NOMO-1 treated with DMSO at 0.1 percent for 48 hours (cell line): ENCODE data around the gene IDH3G.
"Not testable (repeated sequence)": the region's sequence is repeated elsewhere in the genome, so short reads cannot be mapped to it uniquely, and the experiment has no call there.

ENCODE experiments used
- DNase-seq: peaks from one replicate; lab custom pipeline; 2025; ENCODE audit not compliant: unreplicated experiment; lab: John Stamatoyannopoulos, UW

Gene IDH3G

DNA sequence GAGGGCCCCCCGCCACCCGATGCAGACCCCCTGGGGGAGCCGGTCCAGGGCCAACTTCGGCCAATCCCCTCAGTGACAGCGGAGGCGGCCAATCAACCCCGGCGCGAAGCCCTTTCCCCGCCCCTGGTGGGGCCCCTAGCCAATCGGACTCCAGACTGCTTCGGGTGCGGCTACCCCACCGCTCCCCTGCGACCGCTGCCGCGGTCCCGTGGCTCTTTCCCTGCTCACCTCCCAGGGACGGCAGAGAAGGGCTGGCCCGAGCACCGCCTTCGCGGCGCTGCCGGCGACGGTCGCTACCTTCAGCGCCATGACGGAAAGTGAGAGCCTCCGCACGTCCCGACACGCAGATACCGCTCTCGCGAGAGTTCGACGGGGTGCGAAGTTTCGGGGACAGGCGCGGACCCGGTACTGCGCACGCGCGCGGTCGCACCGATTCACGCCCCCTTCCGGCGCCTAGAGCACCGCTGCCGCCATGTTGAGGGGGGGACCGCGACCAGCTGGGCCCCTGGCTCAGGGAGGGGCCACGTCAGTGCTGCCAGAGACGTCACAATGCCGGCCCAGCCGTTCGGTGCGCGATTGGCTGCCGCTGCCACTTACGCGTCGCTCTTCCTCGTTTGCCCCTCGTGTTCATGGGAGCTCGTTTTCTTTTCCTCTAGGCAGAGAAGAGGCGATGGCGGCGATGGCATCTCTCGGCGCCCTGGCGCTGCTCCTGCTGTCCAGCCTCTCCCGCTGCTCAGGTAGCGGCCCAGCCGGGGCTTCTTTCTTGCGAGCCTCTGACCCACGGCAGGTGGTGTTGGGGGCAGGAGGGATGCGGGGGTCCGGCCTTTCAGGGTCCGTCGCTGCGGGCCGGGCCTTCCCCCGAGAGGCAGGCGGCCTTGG lies at the start of gene IDH3G, which contains the start of gene SSR4:
IDH3G (minus strand) TSS at position 358 of the 879 bp plus-strand sequence; CDS start at position 309, 49 bp downstream.
SSR4 (plus strand) TSS at position 651 of the 879 bp plus-strand sequence; CDS start at position 671, 20 bp downstream.
- DNase-seq = peak; percentile 92

DNA sequence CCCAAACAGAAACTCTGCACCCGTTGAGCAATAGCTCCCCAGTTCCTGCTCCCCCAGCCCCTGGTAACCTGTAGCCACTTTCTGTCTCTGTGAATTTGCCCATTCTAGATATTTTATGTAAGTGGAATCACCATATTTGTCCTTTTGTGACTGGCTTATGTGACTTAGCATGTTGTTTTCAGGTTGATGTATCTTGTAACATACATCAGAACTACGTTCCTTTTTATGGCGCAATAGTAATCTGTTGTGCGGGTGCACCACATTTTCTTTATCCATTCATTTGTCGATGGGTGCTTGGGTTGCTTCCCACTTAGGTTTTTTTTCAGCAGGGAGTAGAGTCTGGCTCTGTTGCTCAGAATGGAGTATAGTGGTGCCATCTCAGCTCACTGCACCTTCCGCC lies 42.7 kb upstream of the IDH3G start:
- no peak for DNase-seq

DNA sequence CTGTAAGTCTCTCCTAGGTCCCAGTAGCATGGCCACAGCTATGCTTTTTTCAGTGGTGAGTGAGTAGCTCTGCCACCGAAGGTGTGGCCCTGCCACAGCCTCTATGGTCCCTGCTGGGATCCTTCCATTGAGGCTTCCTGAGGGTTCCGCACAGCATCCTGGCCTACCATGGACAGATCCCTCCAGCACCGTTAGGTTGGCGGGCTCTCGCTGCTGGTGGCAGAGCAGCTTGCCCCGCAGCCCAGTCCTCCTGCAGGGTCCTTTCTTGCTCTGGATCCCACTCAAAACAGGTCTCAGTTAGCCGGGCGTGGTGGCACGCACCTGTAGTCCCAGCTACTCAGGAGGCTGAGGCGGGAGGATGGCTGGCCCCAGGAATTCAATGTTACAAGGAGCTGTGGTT lies 38.6 kb upstream of the IDH3G start:
- no peak for DNase-seq

DNA sequence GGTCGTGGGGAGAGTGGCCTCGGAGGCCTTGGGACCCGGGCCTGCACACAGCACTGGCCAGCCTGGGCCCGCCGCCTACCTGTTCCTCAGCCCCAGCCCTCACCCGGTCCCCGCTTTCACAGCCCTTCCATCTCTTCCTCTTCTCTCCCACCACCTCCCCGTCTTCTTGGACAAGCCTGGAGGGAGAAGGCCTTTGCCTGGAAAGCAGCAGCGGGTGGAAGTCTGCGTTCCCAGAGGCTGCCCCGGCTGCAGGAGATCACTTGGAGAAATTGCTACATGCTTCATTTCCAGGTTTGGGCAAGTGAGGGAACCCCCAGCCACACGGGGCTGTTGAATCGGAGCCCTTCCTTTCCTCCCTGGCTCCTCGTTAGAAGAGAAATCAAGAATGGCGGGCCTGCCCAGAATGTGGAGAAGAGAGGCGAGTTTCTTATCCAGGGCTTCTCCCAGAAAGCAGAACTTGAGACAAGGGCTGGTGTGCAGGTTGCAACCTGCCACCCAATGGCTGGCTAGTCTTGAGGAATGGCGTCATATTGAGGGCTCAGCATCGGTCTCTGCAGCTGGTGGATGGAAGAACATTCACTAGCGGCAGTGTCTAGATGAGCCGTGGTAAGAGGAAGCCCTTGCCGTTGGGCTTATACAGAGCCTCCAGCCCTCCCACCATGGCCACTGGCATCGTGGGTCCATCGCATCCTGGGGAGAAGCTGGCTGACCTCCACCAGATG lies 37.4 kb upstream of the IDH3G start:
- peak; percentile 16 for DNase-seq

DNA sequence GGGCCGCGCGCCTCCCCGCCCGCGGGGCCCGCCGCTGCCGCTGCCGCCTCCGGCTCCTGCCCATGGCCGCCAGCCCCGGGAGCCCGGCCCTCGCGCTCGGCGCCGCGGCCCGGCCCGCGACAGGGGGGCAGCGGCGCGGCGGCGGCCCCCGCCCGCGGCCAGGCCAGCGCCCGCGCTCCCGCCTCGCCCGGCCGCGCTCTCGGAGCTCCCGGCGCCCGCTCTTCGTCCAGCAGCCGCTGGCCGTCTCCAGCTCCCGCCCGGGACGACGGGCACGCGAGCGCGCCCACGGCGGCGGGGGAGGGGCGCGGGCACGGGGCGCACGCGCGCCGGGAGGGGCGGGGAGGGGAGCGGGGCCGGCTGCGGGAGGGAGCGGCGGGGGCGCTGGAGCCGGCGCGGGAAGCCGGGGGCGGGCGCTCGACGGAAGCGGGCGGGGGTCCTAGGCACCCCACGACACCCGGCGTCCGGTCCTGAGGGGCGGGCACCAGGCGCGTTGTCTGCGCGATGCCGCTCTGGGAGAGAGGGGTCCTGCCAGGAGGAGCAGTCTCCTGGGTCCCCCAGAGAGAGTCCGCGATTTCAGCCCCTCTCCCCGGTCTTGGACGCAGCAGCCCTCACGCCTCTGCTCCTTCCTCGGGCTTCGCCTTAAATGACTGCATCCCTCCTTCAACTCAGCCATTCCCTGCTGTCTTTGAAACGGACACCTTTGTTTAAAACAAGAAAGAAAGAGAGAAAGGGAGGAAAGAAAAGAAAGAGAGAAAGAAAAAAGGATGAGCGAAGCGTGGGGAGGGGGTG lies 36.7 kb upstream of the IDH3G start:
- no peak for DNase-seq

DNA sequence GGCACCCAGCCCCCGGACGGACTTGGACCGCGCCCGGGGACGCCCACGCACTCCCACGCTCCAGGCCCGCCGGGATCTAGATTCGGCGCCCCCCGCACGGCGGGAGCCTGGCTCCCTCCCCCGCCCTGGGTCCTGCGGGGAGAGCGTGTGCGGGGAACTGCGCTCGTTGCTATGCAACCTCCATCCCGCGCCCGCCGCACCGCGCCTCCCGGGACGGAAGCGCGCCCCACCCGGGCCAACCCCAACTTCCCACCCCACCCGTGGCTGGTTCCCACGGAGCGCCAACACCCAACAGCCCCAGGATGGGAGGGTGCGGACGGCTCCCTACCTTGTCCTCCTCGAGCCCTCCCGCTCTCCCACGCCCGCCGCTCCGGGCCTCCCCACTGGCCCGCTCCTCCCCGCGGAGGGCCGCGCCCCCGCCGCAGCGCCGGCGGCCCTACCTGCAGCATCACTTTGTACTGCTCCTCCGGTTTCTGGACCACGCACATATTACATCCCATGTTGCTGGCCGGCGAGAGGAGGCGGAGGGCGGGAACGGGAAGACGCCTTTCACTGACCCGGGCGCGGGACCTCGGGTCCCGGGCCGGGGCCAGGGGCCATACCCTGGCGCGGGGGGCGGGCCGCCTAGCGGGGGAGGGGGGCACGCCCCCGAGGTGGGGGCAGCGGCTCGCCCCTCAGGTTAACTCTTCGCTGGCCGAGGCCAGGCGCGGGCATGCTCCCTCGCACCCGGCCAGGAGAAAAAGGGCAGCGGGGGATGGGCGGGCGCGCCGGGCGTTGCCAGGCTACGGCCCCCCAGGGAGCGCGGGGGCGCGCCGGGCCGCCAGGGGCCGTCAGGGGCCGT lies 35.8 kb upstream of the IDH3G start, which contains the start of gene PDZD4:
PDZD4 (minus strand) TSS at position 746 of the 841 bp plus-strand sequence; CDS start at position 500, 246 bp downstream.
- no peak for DNase-seq

DNA sequence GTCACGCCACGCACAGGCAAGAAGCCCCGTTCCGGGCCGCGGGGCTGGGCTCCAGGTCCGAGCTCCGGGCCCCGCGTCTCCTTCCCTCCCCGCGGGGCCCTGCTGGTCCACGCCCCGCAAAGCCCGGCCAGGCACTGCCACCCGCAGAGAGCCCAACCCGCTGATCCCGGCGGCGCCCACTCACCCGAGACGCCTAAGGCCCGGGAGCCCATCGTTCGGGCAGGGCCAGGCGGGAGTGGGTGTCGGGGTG lies 35.3 kb upstream of the IDH3G start:
- DNase-seq = no peak

DNA sequence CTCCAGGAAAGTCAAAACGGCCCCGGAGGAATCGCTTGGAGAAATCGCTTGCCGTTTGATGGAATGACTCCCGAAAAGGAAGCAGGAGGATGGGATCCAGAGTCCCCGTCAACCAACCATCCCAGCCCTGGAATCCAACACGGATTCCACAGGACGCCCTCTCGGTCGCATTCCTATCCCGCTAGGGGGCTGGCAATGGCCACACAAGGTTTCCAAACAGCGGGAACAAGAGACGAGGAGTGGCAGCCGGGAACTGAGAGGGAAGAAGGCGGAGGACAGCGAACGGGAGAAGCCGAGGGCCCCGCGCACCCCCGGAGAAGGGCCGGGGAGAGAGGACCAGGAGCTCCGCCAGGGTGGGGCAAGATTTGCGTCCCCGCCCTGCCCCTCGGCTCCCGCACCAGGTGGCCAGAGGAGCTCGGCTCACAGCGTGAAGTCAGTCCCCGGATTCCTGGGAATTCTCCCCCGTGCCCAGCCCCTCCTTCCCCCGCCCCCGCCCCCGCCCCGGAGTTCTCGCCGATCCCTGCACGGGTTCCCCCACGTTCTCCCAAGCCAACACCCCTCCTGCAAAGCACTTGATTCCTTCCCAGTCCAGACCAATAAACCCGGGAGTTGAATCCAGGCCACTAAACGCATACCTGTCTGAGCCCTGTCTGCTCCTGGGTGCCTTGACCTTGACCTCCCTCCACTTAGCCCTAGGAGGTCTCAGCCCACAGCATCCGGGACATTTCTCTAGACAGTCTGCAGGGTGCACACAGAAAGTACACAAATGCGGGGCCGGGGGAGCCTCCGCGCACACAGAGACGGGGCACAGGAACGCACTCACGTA lies 34.8 kb upstream of the IDH3G start:
- no peak for DNase-seq

DNA sequence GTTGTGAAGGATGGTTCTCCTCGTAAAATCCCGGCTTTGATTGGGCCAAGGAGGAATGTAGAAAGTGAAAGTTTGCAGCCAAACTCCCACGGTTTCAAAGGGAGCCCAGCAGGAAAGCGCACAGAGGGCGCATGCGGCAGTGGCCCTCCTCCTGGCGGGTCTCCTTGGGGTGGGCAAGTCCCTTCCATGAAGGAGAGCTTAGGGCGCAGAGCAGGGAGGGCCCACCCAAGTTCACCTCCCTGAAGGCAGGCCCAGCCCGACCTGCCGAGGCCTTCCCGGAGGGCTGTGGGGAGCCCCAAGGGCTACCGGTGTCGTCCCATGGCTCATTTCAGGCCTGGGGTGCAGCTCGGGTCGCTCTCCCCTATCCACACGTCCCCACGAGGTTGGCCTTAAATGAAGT lies 34.1 kb upstream of the IDH3G start:
- no peak for DNase-seq

DNA sequence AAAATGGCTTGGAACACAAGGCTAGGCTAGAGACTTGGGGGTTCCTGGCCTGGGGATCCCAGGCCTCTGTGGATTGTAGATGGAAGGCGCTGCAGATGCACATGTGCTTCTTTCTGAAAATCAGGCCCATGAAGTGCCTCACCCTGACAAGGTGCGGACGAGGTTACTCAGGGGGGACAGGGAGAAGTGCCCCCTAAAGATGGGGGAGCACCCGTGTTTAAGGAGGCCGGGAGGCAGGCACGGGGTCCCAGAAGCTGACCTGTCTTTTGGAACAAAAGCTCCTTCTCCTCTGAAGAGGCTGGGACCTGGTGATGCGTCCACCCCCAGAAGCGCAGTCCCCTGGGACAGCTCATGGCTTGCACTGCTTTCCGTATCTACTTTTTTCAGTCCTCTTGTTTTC lies 33.7 kb upstream of the IDH3G start:
- DNase-seq = no peak

DNA sequence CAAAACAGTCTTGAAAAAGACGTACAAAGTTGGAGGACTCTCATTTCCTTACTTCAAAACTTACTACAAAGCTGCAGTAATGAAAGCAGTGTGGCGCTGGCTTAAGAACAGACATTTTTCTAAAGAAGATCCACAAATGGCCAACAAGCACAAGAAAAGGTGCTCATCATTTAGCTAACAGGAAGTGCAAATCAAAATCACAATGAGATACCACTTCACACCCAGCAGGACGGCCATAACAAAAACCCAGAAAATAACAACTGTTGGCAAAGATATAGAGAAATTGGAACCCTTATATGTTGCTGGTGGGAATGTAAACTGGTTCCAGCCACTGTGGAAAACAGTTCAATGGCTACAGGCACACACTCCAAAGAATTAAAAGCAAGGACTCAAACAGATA lies 32.8 kb upstream of the IDH3G start:
- DNase-seq = no peak

DNA sequence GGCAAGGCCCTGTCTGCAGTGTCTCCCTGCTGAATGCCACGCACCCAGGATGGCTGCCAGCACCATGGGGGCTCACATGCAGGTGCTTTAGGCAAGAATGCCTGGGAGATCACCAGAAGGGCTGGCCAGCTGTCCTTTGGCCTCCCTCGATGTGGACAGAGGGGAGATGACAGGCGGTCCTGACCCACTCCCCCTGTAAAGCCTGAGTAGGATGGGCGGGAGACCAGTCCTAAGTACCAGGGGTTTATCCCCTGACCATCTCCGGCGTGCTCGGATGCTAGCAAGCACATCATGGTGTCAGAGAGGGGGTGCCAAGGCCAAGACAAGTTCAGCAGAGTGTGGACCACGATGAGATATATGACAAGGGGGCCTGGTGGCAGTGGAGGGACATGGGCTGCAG lies 30.9 kb upstream of the IDH3G start:
- no peak for DNase-seq

DNA sequence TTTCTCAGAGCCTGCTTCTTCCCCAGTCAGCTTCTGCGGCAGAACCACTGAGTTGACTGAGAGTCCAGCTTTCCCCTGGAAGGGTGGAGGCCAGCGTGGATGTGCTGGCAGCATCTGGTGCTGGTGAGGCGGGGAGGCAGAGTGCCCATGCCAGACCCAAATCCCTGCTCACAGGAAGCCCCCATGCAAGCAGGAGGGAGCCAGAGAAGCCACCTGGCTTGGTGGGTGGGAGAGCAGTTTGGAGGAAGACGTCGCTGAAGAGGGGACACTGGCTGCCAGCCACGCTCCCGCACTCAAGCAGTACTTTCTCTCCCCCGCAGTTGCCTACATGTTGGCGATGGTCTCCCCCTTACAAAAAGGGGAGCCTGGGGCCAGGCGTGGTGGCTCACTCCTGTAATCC lies 30.2 kb upstream of the IDH3G start:
- DNase-seq = no peak

DNA sequence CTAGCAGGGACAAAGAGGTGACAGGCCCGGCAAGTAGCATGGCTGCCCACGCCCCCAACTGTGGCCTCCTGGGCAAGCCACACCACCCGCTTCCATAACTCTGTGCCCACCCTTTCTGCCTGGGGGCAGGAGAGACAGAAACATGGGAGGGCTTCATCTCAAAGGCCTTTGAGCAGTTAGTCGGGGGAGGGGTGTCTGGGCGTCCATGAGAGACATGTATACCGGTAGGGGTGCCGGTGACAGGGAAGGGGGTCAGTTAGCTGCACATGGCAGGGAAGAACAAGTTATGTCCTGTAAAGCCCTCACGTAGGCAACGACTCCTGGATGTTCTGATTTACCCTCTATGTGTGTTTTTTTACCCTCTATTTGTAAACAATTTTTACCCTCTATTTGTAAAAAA lies 26.9 kb upstream of the IDH3G start:
- no peak for DNase-seq

DNA sequence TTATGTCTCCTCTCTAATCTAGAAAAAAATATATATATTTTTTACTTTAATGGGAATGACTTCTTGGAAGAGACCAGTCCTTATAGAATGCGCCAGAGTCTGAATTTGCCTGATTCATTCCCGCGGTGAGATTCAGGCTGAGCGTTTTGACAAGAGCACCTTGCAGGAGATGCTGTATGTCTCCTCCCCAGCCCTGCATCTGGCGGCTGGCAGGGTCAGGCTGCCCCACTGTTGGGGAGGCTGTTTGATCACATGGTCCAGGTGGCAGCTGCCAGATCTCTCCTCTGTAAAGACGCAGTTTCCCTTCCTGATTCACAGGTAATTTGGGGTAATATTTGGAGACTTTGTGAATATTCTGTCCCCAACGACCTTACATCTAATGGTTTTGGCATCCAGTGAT lies 26.4 kb upstream of the IDH3G start:
- DNase-seq = no peak

DNA sequence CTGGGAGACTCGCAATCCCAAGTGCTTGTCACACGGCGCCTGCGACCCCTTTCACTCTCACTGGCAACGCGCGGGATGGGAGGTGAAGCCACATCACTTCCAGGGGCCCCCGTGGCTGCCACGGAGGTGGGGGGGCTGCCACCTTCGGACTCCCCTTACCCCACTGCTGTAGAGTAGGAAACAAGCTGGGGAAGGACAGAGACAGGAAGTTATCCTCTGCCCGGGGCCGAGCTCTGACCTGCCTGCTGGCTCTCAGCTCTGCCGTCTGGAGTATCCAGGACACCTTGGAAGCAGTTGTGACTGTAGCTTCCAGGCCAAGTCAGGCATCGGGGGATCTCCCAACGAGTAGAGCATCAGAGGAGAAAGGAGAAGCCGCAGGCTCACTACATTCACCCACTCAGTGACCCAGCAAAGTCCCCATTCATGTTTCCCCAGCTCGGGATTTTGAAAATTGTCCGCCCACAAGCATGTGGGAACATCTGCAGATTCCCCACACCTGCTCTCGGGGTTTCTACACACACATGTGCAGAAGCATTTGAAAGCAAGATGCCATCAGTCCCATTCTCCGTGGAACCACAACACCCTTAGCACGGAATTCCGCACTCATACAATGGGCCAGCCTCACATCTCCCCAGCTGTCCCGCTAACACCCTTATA lies 25.3 kb upstream of the IDH3G start:
- no peak for DNase-seq

DNA sequence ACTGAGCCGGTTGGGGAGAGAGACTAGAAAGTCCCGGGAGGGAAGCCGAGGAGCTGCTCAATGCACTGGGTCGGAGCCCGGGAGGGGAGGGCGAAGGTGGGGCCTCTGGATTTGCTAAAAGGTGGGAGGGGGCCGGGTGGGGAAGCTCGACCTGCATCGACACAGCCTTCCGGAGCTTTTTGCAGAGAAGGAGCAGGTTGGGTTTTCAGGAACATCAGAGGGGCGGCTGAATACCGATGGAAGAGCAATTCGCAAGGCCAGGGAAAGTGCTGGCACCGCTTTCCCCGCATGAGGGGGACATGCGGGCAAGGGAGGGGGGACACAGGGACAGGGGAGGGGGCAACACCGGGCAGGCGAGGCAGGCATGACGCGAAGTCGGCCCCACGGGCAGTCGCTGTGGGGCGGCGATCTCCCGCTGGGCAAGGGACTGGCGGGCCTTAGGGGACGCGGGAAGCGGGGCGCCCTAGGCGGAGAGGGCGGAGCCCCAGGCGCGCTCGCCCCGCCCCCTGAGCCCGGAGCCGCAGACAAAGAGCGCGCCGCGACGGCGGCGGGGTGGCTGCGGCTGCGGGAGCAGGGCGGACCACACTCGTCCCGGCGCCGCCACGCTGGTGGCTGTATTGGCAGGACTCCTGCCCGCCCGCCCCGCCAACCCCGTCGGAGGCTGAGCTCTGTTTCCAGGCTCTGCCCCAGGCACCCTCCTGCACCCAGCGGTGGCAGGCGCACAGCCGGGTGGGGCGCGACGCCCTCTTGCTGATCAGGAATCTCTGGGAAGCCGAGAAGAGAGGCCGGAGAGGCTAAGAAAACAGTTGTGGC lies 24.6 kb upstream of the IDH3G start:
- no peak for DNase-seq

DNA sequence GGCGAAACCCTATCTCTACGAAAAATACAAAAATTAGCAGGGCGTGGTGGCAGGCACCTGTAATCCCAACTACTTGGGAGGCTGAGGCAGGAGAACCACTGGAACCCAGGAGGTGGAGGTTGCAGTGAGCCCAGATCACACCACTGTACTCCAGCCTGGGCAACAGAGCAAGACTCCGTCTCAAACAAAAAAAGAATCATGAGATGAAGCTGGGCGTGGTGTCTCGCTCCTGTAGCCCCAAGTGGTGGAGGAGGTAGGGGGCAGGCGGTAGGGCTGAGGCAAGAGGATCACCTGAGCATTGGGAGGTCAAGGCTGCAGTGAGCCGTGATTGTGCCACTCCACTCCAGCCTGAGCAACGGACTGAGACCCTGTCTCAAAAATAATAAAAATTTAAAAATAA lies 23.9 kb upstream of the IDH3G start:
- DNase-seq = not testable (repeated sequence)
